HG03521 (cell line): ENCODE measurements around the gene LTA.
A peak's percentile ranks its signal among the peaks of the same experiment; 100 is the strongest.

Source experiments
- ATAC-seq: cut with Tn5 transposase; IDR thresholded peaks from one replicate; pipeline ENCODE4 v1.9.1; 2021; ENCODE audit warnings: mild to moderate bottlenecking, moderate library complexity; ENCODE audit not compliant: unreplicated experiment

The LTA gene

GRCh38 chr6:31572041-31572911, at the start of gene LTA:
Gene LTA, plus strand, starts transcription at chr6:31572289. Its CDS starts 454 bp downstream, at chr6:31572743.
- ATAC-seq = peak; percentile 37

- ATAC-seq = no peak
Observed at GRCh38 chr6:31525553-31525931, 46.5 kb upstream of the LTA start.

GRCh38 chr6:31525932-31526591, 46.0 kb upstream of the LTA start:
- no peak for ATAC-seq

- ATAC-seq = no peak
Observed at GRCh38 chr6:31528307-31528777, 43.7 kb upstream of the LTA start.

- no peak for ATAC-seq
Observed at GRCh38 chr6:31528821-31529328, 43.2 kb upstream of the LTA start, which contains the start of gene MCCD1. Gene MCCD1, plus strand, starts transcription at chr6:31528962. Its CDS starts 53 bp downstream, at chr6:31529015.

GRCh38 chr6:31529329-31530150, 42.5 kb upstream of the LTA start:
- no peak for ATAC-seq

GRCh38 chr6:31530659-31531058, 41.4 kb upstream of the LTA start:
- no peak for ATAC-seq

GRCh38 chr6:31531162-31531561, 40.9 kb upstream of the LTA start:
- ATAC-seq = no peak

GRCh38 chr6:31531771-31532643, 40.1 kb upstream of the LTA start:
- ATAC-seq = no peak

- no peak for ATAC-seq
Observed at GRCh38 chr6:31532644-31533454, 39.2 kb upstream of the LTA start.

- no peak for ATAC-seq
Observed at GRCh38 chr6:31533455-31533841, 38.6 kb upstream of the LTA start.

- ATAC-seq = no peak
Observed at GRCh38 chr6:31534011-31534410, 38.1 kb upstream of the LTA start.

GRCh38 chr6:31534521-31535040, 37.5 kb upstream of the LTA start:
- no peak for ATAC-seq

- no peak for ATAC-seq
Observed at GRCh38 chr6:31535538-31536324, 36.4 kb upstream of the LTA start.

GRCh38 chr6:31538805-31539400, 33.2 kb upstream of the LTA start:
- no peak for ATAC-seq

- ATAC-seq = no peak
Observed at GRCh38 chr6:31540640-31541039, 31.4 kb upstream of the LTA start.

GRCh38 chr6:31541059-31541657, 30.9 kb upstream of the LTA start:
- no peak for ATAC-seq
